GM12878 (cell line): Measurements from ENCODE around the gene TDRKH. TPM values are rescaled to one million over a fixed set of nuclear protein-coding genes. Genes with fewer than 3 reads are reported as not detected.

Experiments
- ATAC-seq: fragments of 200-7000 bp; cut with Tn5 transposase; 3 replicates; pipeline ENCODE4 v1.9.1; 2020; ENCODE audit warnings: mild to moderate bottlenecking, moderate library complexity
- BruUV-seq: library from RNA; stranded (reverse); fragments of 400-500 nt; replicated peaks from 2 replicates; lab custom pipeline; 2021; lab: Mats Ljungman, UMichigan
- CTCF ChIA-PET: fragments of 300-600 bp; sonication (Branson Sonifier 250); formaldehyde crosslinking; extraction: SDS; loops from one replicate; lab custom pipeline; 2021; ENCODE audit warnings: inconsistent platforms; lab: Yijun Ruan, JAX
- POLR2A ChIA-PET: fragments of 350-600 bp; formaldehyde crosslinking; extraction: SDS; loops from one replicate; lab custom pipeline; 2021; ENCODE audit warnings: inconsistent platforms; lab: Charles Lee
- RAD21 ChIA-PET: fragments of 300-600 bp; sonication (Branson Sonifier 250); formaldehyde crosslinking; loops from one replicate; lab custom pipeline; 2023; ENCODE audit warnings: antibody characterized with exemption; ENCODE audit not compliant: unreplicated experiment; lab: Charles Lee
- SMC1A ChIA-PET: fragments of 300-600 bp; sonication (Branson Sonifier 250); formaldehyde crosslinking; loops from one replicate; lab custom pipeline; 2023; ENCODE audit not compliant: unreplicated experiment, uncharacterized antibody; lab: Charles Lee
- DNase-seq: peaks from one replicate; pipeline ENCODE4 v3.0.0-alpha.2; 2011; ENCODE audit warnings: low read depth, low spot score
- FAIRE-seq: peaks from 3 replicates; lab custom pipeline; 2011; peaks lifted over from hg19 to GRCh38; lab: Jason Lieb, UNC
- H2AFZ ChIP-seq: 2 replicates; pipeline ENCODE4 v1.6.0; 2011; ENCODE audit warnings: low read depth, low read length, control low read depth; ENCODE audit not compliant: control insufficient read depth
- H3K27ac ChIP-seq: 2 replicates; pipeline ENCODE4 v1.5.1; 2011; ENCODE audit warnings: control low read depth; ENCODE audit not compliant: control insufficient read depth, insufficient read depth
- H3K27me3 ChIP-seq, 2 experiments: replicated peaks in 1 of 2; 2 replicates each; pipeline versions ENCODE4 v1.6.0 to v1.6.1; 2011; ENCODE audit warnings: low read length in 1 of 2; ENCODE audit not compliant: control insufficient read depth in 2 of 2, insufficient read depth in 2 of 2
- H3K36me3 ChIP-seq, 2 experiments: 2 replicates each; pipeline ENCODE4 v1.5.1; 2011; ENCODE audit warnings: low read length in 1 of 2; ENCODE audit not compliant: control insufficient read depth in 2 of 2, insufficient read depth in 2 of 2
- H3K4me1 ChIP-seq: 2 replicates; pipeline ENCODE4 v1.6.1; 2011; ENCODE audit warnings: mild to moderate bottlenecking, low read length, moderate library complexity, mixed read lengths; ENCODE audit not compliant: control insufficient read depth, insufficient read depth
- H3K4me2 ChIP-seq: 2 replicates; pipeline ENCODE4 v1.6.0; 2011; ENCODE audit warnings: control low read depth; ENCODE audit not compliant: control insufficient read depth, insufficient read depth
- H3K4me3 ChIP-seq: fragments of 200-600 bp; sonication (generic); 2 replicates; pipeline ENCODE4 v1.5.1; 2016
- H3K79me2 ChIP-seq: 2 replicates; pipeline ENCODE4 v1.6.0; 2011; ENCODE audit warnings: low read length; ENCODE audit not compliant: control insufficient read depth, insufficient read depth
- H3K9ac ChIP-seq: 2 replicates; pipeline ENCODE4 v1.8.0; 2011; ENCODE audit warnings: low read length, control low read depth, mixed read lengths; ENCODE audit not compliant: control insufficient read depth, insufficient read depth
- H3K9me3 ChIP-seq: replicated peaks from 3 replicates; pipeline ENCODE4 v1.5.1; 2011; ENCODE audit warnings: mild to moderate bottlenecking, low read length; ENCODE audit not compliant: control insufficient read depth, insufficient read depth
- H4K20me1 ChIP-seq: 2 replicates; pipeline ENCODE4 v1.6.0; 2011; ENCODE audit not compliant: control insufficient read depth, insufficient read depth
- CHD4 ChIP-seq: fragments of 200-600 bp; sonication (generic); IDR thresholded peaks from 2 replicates; pipeline ENCODE4 v1.6.1; 2016; ENCODE audit warnings: mild to moderate bottlenecking
- SMC3 ChIP-seq: IDR thresholded peaks from 2 replicates; pipeline ENCODE4 v1.6.1; 2011; ENCODE audit warnings: low read length, improper control_type of control experiment, borderline replicate concordance
- SREBF2 ChIP-seq: IDR thresholded peaks from 2 replicates; pipeline ENCODE4 v1.6.1; 2012; ENCODE audit warnings: mild to moderate bottlenecking, low read length
- STAT1 ChIP-seq: fragments of 450-650 bp; conservative IDR thresholded peaks from 2 replicates; pipeline ENCODE4 v1.6.1; 2014; ENCODE audit warnings: antibody characterized with exemption, mild to moderate bottlenecking
- WGBS: methylation state at CpG from one replicate; pipeline ENCODE4 v1.1.6; 2016; ENCODE audit warnings: low lambda C conversion rate; ENCODE audit not compliant: insufficient replicate concordance, insufficient coverage; ENCODE audit errors: missing lambda C conversion rate; 5-methylcytosine and 5-hydroxymethylcytosine counted together
- in situ Hi-C: fragments of 300-500 bp; cut with MboI; formaldehyde crosslinking; loops from 9 replicates; pipeline ENCODE4 v1.14.3; 2018; ENCODE audit warnings: mixed read lengths
- intact Hi-C: fragments of 100-400 bp; cut with micrococcal nuclease; formaldehyde crosslinking; loops from one replicate; pipeline ENCODE4 v1.14.2; 2022; ENCODE audit not compliant: unreplicated experiment
- polyA plus RNA-seq, 11 experiments: library from polyadenylated mRNA; depleted of rRNA in 4 of 11; unstranded in 6 of 11; stranded (reverse) in 5 of 11; fragments of >200 nt; fragmentation: Nextera tagmentation in 4 of 11; fragmentation: Illumina TruSeq in 1 of 11; extraction: Ambion mirVana in 4 of 11; extraction: Trizol in 1 of 11; gene quantifications; 1 replicate in 1 of 11; 2 replicates in 10 of 11; pipeline versions ENCODE4 v1.2.1 to v1.2.3, GENCODE V29; 2011 to 2016; ENCODE audit warnings: inconsistent platforms in 2 of 11, missing spikeins in 2 of 11, low read depth in 1 of 11
- small RNA-seq: library from RNA; depleted of rRNA; stranded (forward); fragments of <200 nt; gene quantifications from one replicate; pipeline ENCODE3, GENCODE V24; 2014
- total RNA-seq, 4 experiments: library from RNA; depleted of rRNA in 3 of 4; stranded (reverse); fragments of >200 nt in 3 of 4; fragmentation: Illumina TruSeq in 1 of 4; extraction: Trizol in 1 of 4; gene quantifications; 2 replicates each; pipeline versions ENCODE4 v1.2.1 to v1.2.3, GENCODE V29; 2013 to 2021

TDRKH gene
- total and polyA plus RNA-seq, 10 of the 15 experiments (the other 5 are each of a cell fraction or from before 2014, with no cell fraction given) = 1.3 to 8.4 (median 2.9) TPM

- FAIRE-seq (no peak), ATAC-seq (no peak), DNase-seq (no peak)
- ChIA-PET RAD21 (no interaction called here), SMC1A (no interaction called here), CTCF (no interaction called here), POLR2A (no interaction called here)
- no peak overlapping the region for H3K4me3 ChIP-seq
- peaks cover 0 to 6% of the 10 kb centered on the region in 2 experiments; a peak in 2 of 4 replicates for H3K27me3 ChIP-seq
- H2AFZ ChIP-seq = no peak overlapping the region
- BruUV-seq = no TSS peak
- H3K4me2 ChIP-seq = no peak overlapping the region
- no peak overlapping the region for H3K27ac ChIP-seq
- no peak overlapping the region for H3K9ac ChIP-seq
- no peaks in the 10 kb centered on the region for H3K36me3 ChIP-seq
- TF ChIP-seq STAT1 = no peak
- no peak for TF ChIP-seq SREBF2
- TF ChIP-seq SMC3 = no peak
- no peak for TF ChIP-seq CHD4
- no peaks in the 10 kb centered on the region for H4K20me1 ChIP-seq
- intact Hi-C loops (loop anchor here (5.0 kb wide), 1 partner anchor 107 kb away; no protein-coding TSS in a partner anchor), in situ Hi-C loops (no loop called here)
- WGBS = 14% methylated on average over 3 of the region's 3 CpGs
- no peaks in the 10 kb centered on the region for H3K79me2 ChIP-seq
- no peaks in the 10 kb centered on the region for H3K9me3 ChIP-seq
- peaks cover 16% of the 10 kb centered on the region for H3K4me1 ChIP-seq
Observed at GRCh38 chr1:151723726-151724370, 66.5 kb downstream of the TDRKH start.

Small RNA genes within 50 kb of the gene (small RNA-seq; reads per million reads assigned to genes)
- not detected for gene RNU6-662P

Other genes starting within 250 kb of the TDRKH start
Only the 7 nearest of the 11 such genes appear.
- gene CELF3, start 73.7 kb downstream of the TDRKH start, total RNA-seq (2014; rRNA removed) = not detected in 2 replicates
- not detected in 2 replicates for gene CELF3, start 73.7 kb downstream of the TDRKH start, total RNA-seq (2014; rRNA removed; fragmentation: Illumina TruSeq; extraction: Trizol)
- not detected in 2 replicates for gene CELF3, start 73.7 kb downstream of the TDRKH start, total RNA-seq (2021)
- not detected in 2 replicates for gene CELF3, start 73.7 kb downstream of the TDRKH start, polyA plus RNA-seq (2011; rRNA removed)
- not detected in 2 replicates for gene CELF3, start 73.7 kb downstream of the TDRKH start, polyA plus RNA-seq (2014; fragmentation: Illumina TruSeq; extraction: Trizol)
- gene CELF3, start 73.7 kb downstream of the TDRKH start, polyA plus RNA-seq (2014; fragmentation: Nextera tagmentation; extraction: Ambion mirVana) = not detected
- not detected in 2 replicates for gene CELF3, start 73.7 kb downstream of the TDRKH start, polyA plus RNA-seq (2014; rRNA removed)
- gene CELF3, start 73.7 kb downstream of the TDRKH start, polyA plus RNA-seq (2016; fragmentation: Nextera tagmentation; extraction: Ambion mirVana) = under 1 TPM in 1 of 2 experiments, not detected in 1; 0.09 TPM
- gene RIIAD1, start 69.0 kb downstream of the TDRKH start, total RNA-seq (2014; rRNA removed) = not detected in 2 replicates
- not detected in 2 replicates for gene RIIAD1, start 69.0 kb downstream of the TDRKH start, total RNA-seq (2014; rRNA removed; fragmentation: Illumina TruSeq; extraction: Trizol)
- gene RIIAD1, start 69.0 kb downstream of the TDRKH start, total RNA-seq (2021) = not detected in 2 replicates
- not detected in 2 replicates for gene RIIAD1, start 69.0 kb downstream of the TDRKH start, polyA plus RNA-seq (2011; rRNA removed)
- not detected in 2 replicates for gene RIIAD1, start 69.0 kb downstream of the TDRKH start, polyA plus RNA-seq (2014; fragmentation: Illumina TruSeq; extraction: Trizol)
- gene RIIAD1, start 69.0 kb downstream of the TDRKH start, polyA plus RNA-seq (2014; fragmentation: Nextera tagmentation; extraction: Ambion mirVana) = not detected
- not detected in 2 replicates for gene RIIAD1, start 69.0 kb downstream of the TDRKH start, polyA plus RNA-seq (2014; rRNA removed)
- gene RIIAD1, start 69.0 kb downstream of the TDRKH start, polyA plus RNA-seq (2016; fragmentation: Nextera tagmentation; extraction: Ambion mirVana) = not detected
- gene MRPL9, start 27.0 kb downstream of the TDRKH start, total RNA-seq (2014; rRNA removed) = 109 and 139 TPM in 2 replicates
- gene MRPL9, start 27.0 kb downstream of the TDRKH start, total RNA-seq (2014; rRNA removed; fragmentation: Illumina TruSeq; extraction: Trizol) = 107 and 116 TPM in 2 replicates
- gene MRPL9, start 27.0 kb downstream of the TDRKH start, total RNA-seq (2021) = 89.5 and 103 TPM in 2 replicates
- 124 and 147 TPM in 2 replicates for gene MRPL9, start 27.0 kb downstream of the TDRKH start, polyA plus RNA-seq (2011; rRNA removed)
- gene MRPL9, start 27.0 kb downstream of the TDRKH start, polyA plus RNA-seq (2014; fragmentation: Illumina TruSeq; extraction: Trizol) = 103 and 111 TPM in 2 replicates
- gene MRPL9, start 27.0 kb downstream of the TDRKH start, polyA plus RNA-seq (2014; fragmentation: Nextera tagmentation; extraction: Ambion mirVana) = 10 to 100 TPM; 35.7 to 66.7 TPM
- 87.2 and 91.7 TPM in 2 replicates for gene MRPL9, start 27.0 kb downstream of the TDRKH start, polyA plus RNA-seq (2014; rRNA removed)
- gene MRPL9, start 27.0 kb downstream of the TDRKH start, polyA plus RNA-seq (2016; fragmentation: Nextera tagmentation; extraction: Ambion mirVana) = 100 to 1,000 TPM; 133 to 161 TPM
- not detected in 2 replicates for gene LINGO4, start 14.9 kb upstream of the TDRKH start, total RNA-seq (2014; rRNA removed)
- gene LINGO4, start 14.9 kb upstream of the TDRKH start, total RNA-seq (2014; rRNA removed; fragmentation: Illumina TruSeq; extraction: Trizol) = not detected in 2 replicates
- not detected in 2 replicates for gene LINGO4, start 14.9 kb upstream of the TDRKH start, total RNA-seq (2021)
- not detected in 2 replicates for gene LINGO4, start 14.9 kb upstream of the TDRKH start, polyA plus RNA-seq (2011; rRNA removed)
- not detected in 2 replicates for gene LINGO4, start 14.9 kb upstream of the TDRKH start, polyA plus RNA-seq (2014; fragmentation: Illumina TruSeq; extraction: Trizol)
- not detected for gene LINGO4, start 14.9 kb upstream of the TDRKH start, polyA plus RNA-seq (2014; fragmentation: Nextera tagmentation; extraction: Ambion mirVana)
- gene LINGO4, start 14.9 kb upstream of the TDRKH start, polyA plus RNA-seq (2014; rRNA removed) = not detected in 2 replicates
- gene LINGO4, start 14.9 kb upstream of the TDRKH start, polyA plus RNA-seq (2016; fragmentation: Nextera tagmentation; extraction: Ambion mirVana) = not detected
- gene RORC, start 41.3 kb upstream of the TDRKH start, total RNA-seq (2014; rRNA removed) = not detected in 2 replicates
- not detected in 2 replicates for gene RORC, start 41.3 kb upstream of the TDRKH start, total RNA-seq (2014; rRNA removed; fragmentation: Illumina TruSeq; extraction: Trizol)
- 0.05 TPM in 1 of 2 replicates, not detected in the other for gene RORC, start 41.3 kb upstream of the TDRKH start, total RNA-seq (2021)
- gene RORC, start 41.3 kb upstream of the TDRKH start, polyA plus RNA-seq (2011; rRNA removed) = not detected in 2 replicates
- gene RORC, start 41.3 kb upstream of the TDRKH start, polyA plus RNA-seq (2014; fragmentation: Illumina TruSeq; extraction: Trizol) = not detected in 2 replicates
- gene RORC, start 41.3 kb upstream of the TDRKH start, polyA plus RNA-seq (2014; fragmentation: Nextera tagmentation; extraction: Ambion mirVana) = not detected
- not detected in 2 replicates for gene RORC, start 41.3 kb upstream of the TDRKH start, polyA plus RNA-seq (2014; rRNA removed)
- gene RORC, start 41.3 kb upstream of the TDRKH start, polyA plus RNA-seq (2016; fragmentation: Nextera tagmentation; extraction: Ambion mirVana) = not detected
- 0.11 TPM in 1 of 2 replicates, not detected in the other for gene C2CD4D, start 49.3 kb upstream of the TDRKH start, total RNA-seq (2014; rRNA removed)
- gene C2CD4D, start 49.3 kb upstream of the TDRKH start, total RNA-seq (2014; rRNA removed; fragmentation: Illumina TruSeq; extraction: Trizol) = not detected in 2 replicates
- gene C2CD4D, start 49.3 kb upstream of the TDRKH start, total RNA-seq (2021) = 0.51 and 0.67 TPM in 2 replicates
- gene C2CD4D, start 49.3 kb upstream of the TDRKH start, polyA plus RNA-seq (2011; rRNA removed) = 0.04 and 0.16 TPM in 2 replicates
- not detected in 2 replicates for gene C2CD4D, start 49.3 kb upstream of the TDRKH start, polyA plus RNA-seq (2014; fragmentation: Illumina TruSeq; extraction: Trizol)
- gene C2CD4D, start 49.3 kb upstream of the TDRKH start, polyA plus RNA-seq (2014; fragmentation: Nextera tagmentation; extraction: Ambion mirVana) = under 1 TPM in 1 of 2 experiments, not detected in 1; 0.03 TPM
- 0.09 and 0.51 TPM in 2 replicates for gene C2CD4D, start 49.3 kb upstream of the TDRKH start, polyA plus RNA-seq (2014; rRNA removed)
- gene C2CD4D, start 49.3 kb upstream of the TDRKH start, polyA plus RNA-seq (2016; fragmentation: Nextera tagmentation; extraction: Ambion mirVana) = under 1 TPM; 0.09 to 0.27 TPM
- not detected in 2 replicates for gene THEM5, start 63.2 kb upstream of the TDRKH start, total RNA-seq (2014; rRNA removed)
- not detected in 2 replicates for gene THEM5, start 63.2 kb upstream of the TDRKH start, total RNA-seq (2014; rRNA removed; fragmentation: Illumina TruSeq; extraction: Trizol)
- not detected in 2 replicates for gene THEM5, start 63.2 kb upstream of the TDRKH start, total RNA-seq (2021)
- not detected in 2 replicates for gene THEM5, start 63.2 kb upstream of the TDRKH start, polyA plus RNA-seq (2011; rRNA removed)
- gene THEM5, start 63.2 kb upstream of the TDRKH start, polyA plus RNA-seq (2014; fragmentation: Illumina TruSeq; extraction: Trizol) = not detected in 2 replicates
- gene THEM5, start 63.2 kb upstream of the TDRKH start, polyA plus RNA-seq (2014; fragmentation: Nextera tagmentation; extraction: Ambion mirVana) = not detected
- gene THEM5, start 63.2 kb upstream of the TDRKH start, polyA plus RNA-seq (2014; rRNA removed) = not detected in 2 replicates
- under 1 TPM in 1 of 2 experiments, not detected in 1; 0.16 TPM for gene THEM5, start 63.2 kb upstream of the TDRKH start, polyA plus RNA-seq (2016; fragmentation: Nextera tagmentation; extraction: Ambion mirVana)